Measurements from ENCODE around the gene SELENOT. TPM values are rescaled to one million over a fixed set of nuclear protein-coding genes. Genes with fewer than 3 reads are reported as not detected.

The SELENOT gene
- total RNA-seq, 3 donors from 2014 or later = 80.7 to 90.2 (median 84.6) TPM

DNA sequence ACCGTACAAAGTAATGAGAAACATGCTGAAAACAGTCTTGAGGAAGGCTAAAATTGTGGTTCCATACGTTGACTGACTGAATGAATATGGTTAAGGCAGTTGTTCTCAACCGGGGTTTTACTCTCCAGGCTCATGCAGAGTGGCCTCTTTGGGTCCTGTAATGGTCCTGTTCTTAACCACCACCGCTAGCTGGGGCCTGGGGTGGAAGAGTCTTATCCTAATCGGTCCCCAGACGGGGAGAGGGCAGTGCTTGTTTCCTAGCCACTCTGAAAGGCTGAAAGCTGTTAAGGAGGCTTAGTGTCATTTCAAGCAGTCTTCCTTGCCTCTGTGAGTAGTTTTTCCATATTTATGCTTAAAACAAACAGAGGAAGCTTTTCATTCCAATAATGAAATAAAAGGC lies 32.0 kb downstream of the SELENOT start:
- DNase-seq = no peak
- Histone ChIP-seq H3K4me1 (ENCODE audit: low read depth) (no peaks in the 10 kb centered on the region), H3K36me3 (ENCODE audit: low read depth) (no peaks in the 10 kb centered on the region), H3K4me3 (no peak overlapping the region), H3K9me3 (no peaks in the 10 kb centered on the region)
- TF ChIP-seq, protein P1, sequence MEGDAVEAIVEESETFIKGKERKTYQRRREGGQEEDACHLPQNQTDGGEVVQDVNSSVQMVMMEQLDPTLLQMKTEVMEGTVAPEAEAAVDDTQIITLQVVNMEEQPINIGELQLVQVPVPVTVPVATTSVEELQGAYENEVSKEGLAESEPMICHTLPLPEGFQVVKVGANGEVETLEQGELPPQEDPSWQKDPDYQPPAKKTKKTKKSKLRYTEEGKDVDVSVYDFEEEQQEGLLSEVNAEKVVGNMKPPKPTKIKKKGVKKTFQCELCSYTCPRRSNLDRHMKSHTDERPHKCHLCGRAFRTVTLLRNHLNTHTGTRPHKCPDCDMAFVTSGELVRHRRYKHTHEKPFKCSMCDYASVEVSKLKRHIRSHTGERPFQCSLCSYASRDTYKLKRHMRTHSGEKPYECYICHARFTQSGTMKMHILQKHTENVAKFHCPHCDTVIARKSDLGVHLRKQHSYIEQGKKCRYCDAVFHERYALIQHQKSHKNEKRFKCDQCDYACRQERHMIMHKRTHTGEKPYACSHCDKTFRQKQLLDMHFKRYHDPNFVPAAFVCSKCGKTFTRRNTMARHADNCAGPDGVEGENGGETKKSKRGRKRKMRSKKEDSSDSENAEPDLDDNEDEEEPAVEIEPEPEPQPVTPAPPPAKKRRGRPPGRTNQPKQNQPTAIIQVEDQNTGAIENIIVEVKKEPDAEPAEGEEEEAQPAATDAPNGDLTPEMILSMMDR (IDR thresholded peaks at IDR 0.05) = no peak
- intact Hi-C loops (cut with DNase I, micrococcal nuclease) = no loop called here
- no peak for ATAC-seq

DNA sequence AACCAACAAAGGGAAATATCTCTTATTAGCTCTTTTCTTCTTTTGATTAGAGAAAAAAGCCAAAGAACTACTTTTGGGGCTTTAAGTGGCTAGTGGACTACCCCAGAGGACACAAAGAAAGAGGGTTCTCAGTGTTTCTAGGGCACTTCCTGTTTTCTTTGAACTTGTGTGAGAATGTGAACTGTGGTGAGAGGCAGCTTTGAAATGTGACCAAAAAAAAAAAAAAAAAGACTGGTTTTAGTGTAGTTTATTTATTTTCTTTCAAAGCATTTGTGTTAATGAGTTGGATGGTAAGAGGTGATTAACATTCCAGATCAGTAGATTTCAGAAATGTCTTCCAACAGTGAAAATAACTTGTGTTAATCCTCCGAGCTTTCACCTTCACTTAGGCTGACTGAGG lies 32.4 kb downstream of the SELENOT start:
- Histone ChIP-seq H3K4me3 (no peak overlapping the region), H3K9me3 (no peaks in the 10 kb centered on the region), H3K36me3 (ENCODE audit: low read depth) (no peaks in the 10 kb centered on the region), H3K4me1 (ENCODE audit: low read depth) (no peaks in the 10 kb centered on the region)
- TF ChIP-seq, protein P1 (IDR thresholded peaks at IDR 0.05) = no peak
- ATAC-seq (peak; percentile 60), DNase-seq (no peak)
- intact Hi-C loops (cut with DNase I, micrococcal nuclease) = no loop called here

DNA sequence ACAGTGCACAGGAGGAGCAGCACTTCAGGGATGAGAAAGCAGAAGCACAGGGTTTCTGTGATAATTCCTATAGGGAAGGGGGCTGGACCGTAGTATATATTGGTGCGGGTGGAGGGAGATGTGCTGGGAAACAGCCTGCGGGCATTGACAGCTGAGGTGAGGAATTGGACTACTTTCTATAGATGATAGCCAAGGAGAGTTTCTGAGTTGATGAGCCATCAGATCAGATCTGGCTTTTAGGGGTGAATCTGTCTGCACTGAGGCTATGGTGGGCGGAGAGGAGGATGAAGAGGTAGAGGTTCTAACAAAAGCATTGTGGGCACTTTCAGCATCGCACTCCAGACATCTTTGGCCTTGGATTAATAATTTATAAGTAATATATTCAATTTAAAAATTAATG lies 33.1 kb downstream of the SELENOT start:
- no peaks in the 10 kb centered on the region for H3K4me1 ChIP-seq (ENCODE audit: low read depth)
- intact Hi-C loops (cut with DNase I, micrococcal nuclease) = no loop called here
- DNase-seq = no peak
- H3K36me3 ChIP-seq (ENCODE audit: low read depth) = no peaks in the 10 kb centered on the region
- TF ChIP-seq, protein P1 (IDR thresholded peaks at IDR 0.05) = no peak
- no peaks in the 10 kb centered on the region for H3K9me3 ChIP-seq
- ATAC-seq = no peak
- no peak overlapping the region for H3K4me3 ChIP-seq

DNA sequence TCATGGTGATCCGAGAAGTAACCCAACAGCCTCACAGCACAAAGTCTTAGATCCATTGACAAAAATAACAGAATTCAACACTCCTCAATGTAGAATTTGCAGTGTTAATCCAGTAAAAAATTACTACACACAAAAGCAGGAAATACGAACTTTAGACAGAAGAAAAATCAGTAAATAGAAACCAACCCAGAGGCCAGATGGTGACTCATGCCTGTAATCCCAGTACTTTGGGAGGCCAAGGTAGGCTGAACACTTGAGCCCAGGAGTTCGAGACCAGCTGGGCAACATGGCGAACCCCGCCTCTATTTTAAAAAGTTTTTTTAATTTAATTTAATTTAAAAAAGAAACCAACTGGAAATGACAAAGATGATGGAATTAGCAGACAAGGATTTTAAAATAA lies 36.1 kb downstream of the SELENOT start:
- TF ChIP-seq, protein P1 (IDR thresholded peaks at IDR 0.05) = no peak
- no peak for ATAC-seq
- no peaks in the 10 kb centered on the region for H3K36me3 ChIP-seq (ENCODE audit: low read depth)
- intact Hi-C loops (cut with DNase I, micrococcal nuclease) = no loop called here
- H3K4me1 ChIP-seq (ENCODE audit: low read depth) = no peaks in the 10 kb centered on the region
- H3K9me3 ChIP-seq = no peaks in the 10 kb centered on the region
- no peak overlapping the region for H3K4me3 ChIP-seq
- DNase-seq = no peak

DNA sequence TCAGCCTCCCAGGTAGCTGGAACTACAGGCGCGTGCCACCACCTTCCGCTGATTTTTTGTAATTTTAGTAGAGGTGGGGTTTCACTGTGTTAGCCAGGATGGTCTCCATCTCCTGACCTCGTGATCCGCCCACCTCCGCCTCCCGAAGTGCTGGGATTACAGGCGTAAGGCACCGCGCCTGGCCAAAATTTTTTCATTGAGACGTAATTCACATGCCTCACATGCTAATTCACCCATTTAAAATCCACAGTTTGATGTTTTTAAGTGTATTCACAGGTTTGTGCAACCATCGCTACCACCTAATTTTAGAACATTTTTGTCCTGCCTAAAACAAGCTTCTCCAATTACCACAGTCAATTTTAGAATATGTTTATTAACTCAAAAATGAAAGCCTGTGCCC lies 37.1 kb downstream of the SELENOT start:
- H3K36me3 ChIP-seq (ENCODE audit: low read depth) = no peaks in the 10 kb centered on the region

More for the DNA sequence above, 37.1 kb downstream of the SELENOT start:
- Histone ChIP-seq H3K4me1 (ENCODE audit: low read depth) (no peaks in the 10 kb centered on the region), H3K4me3 (no peak overlapping the region), H3K9me3 (no peaks in the 10 kb centered on the region)
- DNase-seq = no peak
- intact Hi-C loops (cut with DNase I, micrococcal nuclease) = no loop called here
- ATAC-seq = no peak
- TF ChIP-seq, protein P1 (IDR thresholded peaks at IDR 0.05) = no peak
